Measurements from ENCODE around the gene CCDC110. TPM values are rescaled to one million over a fixed set of nuclear protein-coding genes. Genes with fewer than 3 reads are reported as not detected.

The CCDC110 gene
- total and polyA plus RNA-seq, 9 of the 15 experiments (the other 6 are each of a cell fraction or from before 2014, with no cell fraction given): 0.04 to 0.35 (median 0.07) TPM; not detected in 4

GRCh38 chr4:185504098-185505047 is 32.8 kb upstream of the CCDC110 start (continued):
- TF ChIP-seq SMARCA4 (IDR thresholded peaks at IDR 0.05): 0 out of 2 replicates have a peak, but pooled peaks have one; percentile 58
- no peak for TF ChIP-seq TBL1XR1 (IDR thresholded peaks at IDR 0.05; ENCODE audit: low read length in 2 of 2)
- peak; percentile 68; the same call in 1 of the 2 replicates for TF ChIP-seq ZNF175 (CRISPR knock-in tag; IDR thresholded peaks at IDR 0.05; ENCODE audit: low read depth)
- TF ChIP-seq MAZ (CRISPR knock-in tag; conservative IDR thresholded peaks at IDR 0.05 in 1 of 2, IDR thresholded peaks at IDR 0.05 in 1 of 2): peak in 1 of 2 experiments; percentile 46; a peak in 1 of 4 replicates
- TF ChIP-seq ELF2 (CRISPR knock-in tag; IDR thresholded peaks at IDR 0.05): no peak
- TF ChIP-seq POLR2A (conservative IDR thresholded peaks at IDR 0.05): no peak
- TF ChIP-seq ZNF184 (CRISPR knock-in tag; IDR thresholded peaks at IDR 0.05): no peak
- TF ChIP-seq RB1 (IDR thresholded peaks at IDR 0.05; ENCODE audit: low read depth): no peak
- TF ChIP-seq ZNF146 (CRISPR knock-in tag; IDR thresholded peaks at IDR 0.05; ENCODE audit: unreplicated experiment): no peak
- TF ChIP-seq ZNF121 (CRISPR knock-in tag; conservative IDR thresholded peaks at IDR 0.05): no peak
- no peak for TF ChIP-seq TFAM (CRISPR knock-in tag; conservative IDR thresholded peaks at IDR 0.05)
- no peak for TF ChIP-seq CBX8 (IDR thresholded peaks at IDR 0.05; ENCODE audit: borderline replicate concordance, extremely low read depth, low read depth, low read length, poor library complexity, severe bottlenecking)
- peak; percentile 78 for TF ChIP-seq EP400 (IDR thresholded peaks at IDR 0.05)
- no peak for TF ChIP-seq ELF4 (CRISPR knock-in tag; IDR thresholded peaks at IDR 0.05)
- TF ChIP-seq E2F1 (CRISPR knock-in tag; IDR thresholded peaks at IDR 0.05): no peak
- TF ChIP-seq RBFOX2 (IDR thresholded peaks at IDR 0.05; ENCODE audit: low read depth, low read length): peak; percentile 61
- no peak for TF ChIP-seq XRCC5 (IDR thresholded peaks at IDR 0.05; ENCODE audit: low read depth, low read length)
- no peak for TF ChIP-seq ZNF699 (CRISPR knock-in tag; IDR thresholded peaks at IDR 0.05; ENCODE audit: insufficient replicate concordance)
- TF ChIP-seq MAFK (IDR thresholded peaks at IDR 0.05; ENCODE audit: low read length): peak; percentile 99
- no peak; a peak in 2 of 4 replicates for TF ChIP-seq TEAD1 (CRISPR knock-in tag; IDR thresholded peaks at IDR 0.05)
- TF ChIP-seq HDAC3 (IDR thresholded peaks at IDR 0.05; ENCODE audit: borderline replicate concordance, partially characterized antibody): peak; percentile 26
- TF ChIP-seq PKNOX1 (IDR thresholded peaks at IDR 0.05): peak; percentile 70
- TF ChIP-seq BHLHE40 (IDR thresholded peaks at IDR 0.05; ENCODE audit: low read length): peak; percentile 41; the same call in 1 of the 2 replicates
- peak; percentile 21; the same call in 1 of the 2 replicates for TF ChIP-seq PHF8 (IDR thresholded peaks at IDR 0.05; ENCODE audit: borderline replicate concordance, low read length)
- TF ChIP-seq PTRF (tag; IDR thresholded peaks at IDR 0.05): no peak
- TF ChIP-seq ETV6 (IDR thresholded peaks at IDR 0.05; ENCODE audit: borderline replicate concordance in 1 of 2, low read depth in 2 of 2, low read length in 1 of 2): no peak
- TF ChIP-seq ETV6 (CRISPR knock-in tag; IDR thresholded peaks at IDR 0.05; ENCODE audit: borderline replicate concordance): no peak
- TF ChIP-seq ATF7 (IDR thresholded peaks at IDR 0.05): peak; percentile 80; the same call in 1 of the 2 replicates

Measured in K562 (cell line).